Mesenchymal stem cell (in vitro differentiated cells and primary cell): ENCODE measurements around the gene OTOF.

Experiments
- DNase-seq: peaks from one replicate; pipeline ENCODE4 v3.0.0-alpha.2; 2013
- H2AFZ ChIP-seq: one replicate; pipeline ENCODE4 v1.6.1; 2013; ENCODE audit warnings: low read depth, mild to moderate bottlenecking, control low read depth, inconsistent platforms, low read length, moderate library complexity
- H2AK5ac ChIP-seq: 2 replicates; pipeline ENCODE4 v1.6.1; 2013; ENCODE audit warnings: low read length, moderate library complexity, mild to moderate bottlenecking, inconsistent platforms; ENCODE audit not compliant: severe bottlenecking
- H2BK120ac ChIP-seq: one replicate; pipeline ENCODE4 v1.6.1; 2013; ENCODE audit warnings: low read depth, mild to moderate bottlenecking, inconsistent platforms, low read length, moderate library complexity
- H2BK12ac ChIP-seq, 2 experiments: one replicate each; pipeline ENCODE4 v1.6.1; 2013; ENCODE audit warnings: inconsistent platforms in 2 of 2, low read length in 2 of 2, mild to moderate bottlenecking in 2 of 2, moderate library complexity in 2 of 2, control low read depth in 1 of 2
- H2BK15ac ChIP-seq: one replicate; pipeline ENCODE4 v1.6.1; 2013; ENCODE audit warnings: mild to moderate bottlenecking, low read depth, inconsistent platforms; ENCODE audit not compliant: poor library complexity, severe bottlenecking
- H2BK5ac ChIP-seq: 2 replicates; pipeline ENCODE4 v1.6.1; 2013; ENCODE audit warnings: low read depth, mild to moderate bottlenecking, low read length, control low read depth, inconsistent platforms; ENCODE audit not compliant: poor library complexity, severe bottlenecking
- H3K14ac ChIP-seq, 2 experiments: one replicate each; pipeline ENCODE4 v1.6.1; 2013; ENCODE audit warnings: inconsistent platforms in 2 of 2, low read length in 2 of 2, control low read depth in 1 of 2, mild to moderate bottlenecking in 1 of 2, moderate library complexity in 1 of 2
- H3K18ac ChIP-seq, 2 experiments: one replicate each; pipeline ENCODE4 v1.6.1; 2013; ENCODE audit warnings: inconsistent platforms in 2 of 2, low read length in 2 of 2, control low read depth in 1 of 2, low read depth in 1 of 2, mild to moderate bottlenecking in 1 of 2
- H3K23ac ChIP-seq, 2 experiments: one replicate each; pipeline ENCODE4 v1.6.1; 2013; ENCODE audit warnings: inconsistent platforms in 2 of 2, low read length in 2 of 2, mild to moderate bottlenecking in 2 of 2, moderate library complexity in 2 of 2, control low read depth in 1 of 2
- H3K27ac ChIP-seq: 2 replicates; pipeline ENCODE4 v1.5.1; 2013; ENCODE audit warnings: mild to moderate bottlenecking, moderate library complexity, low read length, control low read depth, inconsistent platforms; ENCODE audit not compliant: poor library complexity, severe bottlenecking
- H3K27me3 ChIP-seq, 2 experiments: 2 replicates each; pipeline versions ENCODE4 v1.6.1 to v1.7.0; 2013; ENCODE audit warnings: low read length in 2 of 2, mild to moderate bottlenecking in 2 of 2, moderate library complexity in 2 of 2, control low read depth in 1 of 2, inconsistent platforms in 1 of 2; ENCODE audit not compliant: control insufficient read depth in 1 of 2, insufficient read depth in 1 of 2
- H3K36me3 ChIP-seq, 2 experiments: 2 replicates each; pipeline versions ENCODE4 v1.6.1 to v1.7.0; 2013; ENCODE audit warnings: low read length in 2 of 2, control low read depth in 1 of 2, inconsistent platforms in 1 of 2, low read depth in 1 of 2, mild to moderate bottlenecking in 1 of 2; ENCODE audit not compliant: insufficient read depth in 2 of 2, control insufficient read depth in 1 of 2
- H3K4ac ChIP-seq, 2 experiments: one replicate each; pipeline ENCODE4 v1.6.1; 2013; ENCODE audit warnings: inconsistent platforms in 2 of 2, low read length in 2 of 2, mild to moderate bottlenecking in 2 of 2, moderate library complexity in 2 of 2, control low read depth in 1 of 2, low read depth in 1 of 2
- H3K4me1 ChIP-seq: 2 replicates; pipeline ENCODE4 v1.6.1; 2013; ENCODE audit warnings: low read depth, low read length, control low read depth; ENCODE audit not compliant: control insufficient read depth, insufficient read depth
- H3K4me2 ChIP-seq: 2 replicates; pipeline ENCODE4 v1.6.1; 2013; ENCODE audit warnings: low read length, mild to moderate bottlenecking, inconsistent platforms; ENCODE audit not compliant: poor library complexity, severe bottlenecking
- H3K4me3 ChIP-seq, 2 experiments: 2 replicates each; pipeline versions ENCODE4 v1.5.1 to v1.7.0; 2013; ENCODE audit warnings: low read length in 2 of 2, mild to moderate bottlenecking in 2 of 2, control low read depth in 1 of 2, low read depth in 1 of 2; ENCODE audit not compliant: insufficient read depth in 1 of 2
- H3K79me1 ChIP-seq: replicated peaks from 2 replicates; pipeline ENCODE4 v1.6.1; 2013; ENCODE audit warnings: mild to moderate bottlenecking, control low read depth, low read length, inconsistent platforms; ENCODE audit not compliant: poor library complexity, severe bottlenecking
- H3K9ac ChIP-seq: 2 replicates; pipeline ENCODE4 v1.7.0; 2013; ENCODE audit warnings: mild to moderate bottlenecking, low read length, moderate library complexity
- H3K9me3 ChIP-seq: 2 replicates; pipeline ENCODE4 v1.7.0; 2013; ENCODE audit warnings: mild to moderate bottlenecking, low read length; ENCODE audit not compliant: control insufficient read depth
- H4K8ac ChIP-seq: one replicate; pipeline ENCODE4 v1.6.1; 2013; ENCODE audit warnings: inconsistent platforms, mild to moderate bottlenecking, low read length, moderate library complexity
- H4K91ac ChIP-seq: one replicate; pipeline ENCODE4 v1.6.1; 2013; ENCODE audit warnings: mild to moderate bottlenecking, low read length, inconsistent platforms
- WGBS: methylation state at CpG from one replicate; pipeline ENCODE4 v1.1.7; 2013; ENCODE audit warnings: mixed read lengths; 5-methylcytosine and 5-hydroxymethylcytosine counted together

Gene OTOF

GRCh38 chr2:26522751-26523171, 44.8 kb upstream of the OTOF start:
- H4K8ac ChIP-seq, result no peak overlapping the region
- H4K91ac ChIP-seq, result no peak overlapping the region
- no peak overlapping the region for H2BK15ac ChIP-seq
- no peak overlapping the region for H3K27ac ChIP-seq
- H2BK5ac ChIP-seq, result no peak overlapping the region
- no peak overlapping the region for H3K23ac ChIP-seq
- H3K4me1 ChIP-seq, result no peaks in the 10 kb centered on the region
- H3K18ac ChIP-seq, result no peak overlapping the region
- H2BK12ac ChIP-seq, result no peak overlapping the region
- no peak overlapping the region for H3K4me2 ChIP-seq
- H3K4ac ChIP-seq, result no peak overlapping the region
- no peak overlapping the region for H3K14ac ChIP-seq
- WGBS, result 90% methylated on average over 7 of the region's 7 CpGs
- no peak overlapping the region for H2AK5ac ChIP-seq
- no peak overlapping the region for H2BK120ac ChIP-seq
- no peak for DNase-seq
- no peaks in the 10 kb centered on the region for H3K79me1 ChIP-seq
- H3K36me3 ChIP-seq, result no peaks in the 10 kb centered on the region
- H3K27me3 ChIP-seq, result peaks cover 66 to 68% of the 10 kb centered on the region in 2 experiments
- no peak overlapping the region for H3K4me3 ChIP-seq
- H2AFZ ChIP-seq, result no peak overlapping the region
- no peaks in the 10 kb centered on the region for H3K9me3 ChIP-seq
- H3K9ac ChIP-seq, result no peak overlapping the region

- Histone ChIP-seq H3K4me3 (no peak overlapping the region), H2AK5ac (no peak overlapping the region), H3K27me3 (peaks cover 67 to 68% of the 10 kb centered on the region in 2 experiments), H3K79me1 (no peaks in the 10 kb centered on the region), H2BK15ac (no peak overlapping the region), H2BK120ac (no peak overlapping the region), H2BK5ac (no peak overlapping the region), H3K4ac (no peak overlapping the region), H2BK12ac (no peak overlapping the region), H3K23ac (no peak overlapping the region), H3K4me1 (no peaks in the 10 kb centered on the region), H3K18ac (no peak overlapping the region), H4K8ac (no peak overlapping the region), H3K14ac (no peak overlapping the region), H3K9ac (no peak overlapping the region), H2AFZ (no peak overlapping the region), H3K9me3 (no peaks in the 10 kb centered on the region), H3K27ac (no peak overlapping the region), H3K36me3 (no peaks in the 10 kb centered on the region), H4K91ac (no peak overlapping the region), H3K4me2 (no peak overlapping the region)
- WGBS, result 67% methylated on average over 6 of the region's 6 CpGs
- no peak for DNase-seq
These were observed 44.4 kb upstream of the OTOF start for GRCh38 chr2:26522325-26522724.

GRCh38 chr2:26521913-26522180, 43.9 kb upstream of the OTOF start:
- Histone ChIP-seq H3K4me2 (no peak overlapping the region), H3K79me1 (no peaks in the 10 kb centered on the region), H2BK12ac (no peak overlapping the region), H3K27me3 (peaks cover 67 to 69% of the 10 kb centered on the region in 2 experiments), H3K14ac (no peak overlapping the region), H2BK15ac (no peak overlapping the region), H3K4ac (no peak overlapping the region), H3K18ac (no peak overlapping the region), H3K23ac (no peak overlapping the region), H2BK120ac (no peak overlapping the region), H3K9ac (no peak overlapping the region), H2BK5ac (no peak overlapping the region), H3K27ac (no peak overlapping the region), H2AK5ac (no peak overlapping the region), H4K91ac (peak overlapping the region; percentile 52), H3K36me3 (no peaks in the 10 kb centered on the region), H4K8ac (no peak overlapping the region), H3K4me1 (no peaks in the 10 kb centered on the region), H3K9me3 (no peaks in the 10 kb centered on the region), H2AFZ (no peak overlapping the region), H3K4me3 (no peak overlapping the region)
- no peak for DNase-seq
- WGBS, result 55% methylated on average over 3 of the region's 5 CpGs

GRCh38 chr2:26521054-26521912, 43.4 kb upstream of the OTOF start:
- Histone ChIP-seq H3K18ac (no peak overlapping the region), H3K4ac (no peak overlapping the region), H2BK12ac (no peak overlapping the region), H3K4me2 (no peak overlapping the region), H2BK15ac (no peak overlapping the region), H3K27me3 (peaks cover 65 to 69% of the 10 kb centered on the region in 2 experiments), H3K23ac (no peak overlapping the region), H3K14ac (no peak overlapping the region), H3K4me3 (no peak overlapping the region), H3K27ac (no peak overlapping the region), H2AK5ac (no peak overlapping the region), H3K36me3 (no peaks in the 10 kb centered on the region), H3K4me1 (no peaks in the 10 kb centered on the region), H4K91ac (peak overlapping the region; percentile 52), H3K9ac (no peak overlapping the region), H2AFZ (no peak overlapping the region), H3K79me1 (no peaks in the 10 kb centered on the region), H4K8ac (no peak overlapping the region), H2BK5ac (no peak overlapping the region), H2BK120ac (no peak overlapping the region), H3K9me3 (no peaks in the 10 kb centered on the region)
- 68% methylated on average over 12 of the region's 12 CpGs for WGBS
- DNase-seq, result peak; percentile 11
